Coronary artery (tissue), 2 donors: ENCODE data around the gene PCGF6.

Source experiments
- DNase-seq: peaks from one replicate; pipeline ENCODE4 v3.0.0-alpha.2; 2017; ENCODE audit warnings: low spot score
- H3K27ac ChIP-seq, 2 donors: fragments of 200-600 bp; sonication (generic); one replicate each; pipeline ENCODE4 v1.5.1; 2016 to 2019
- H3K4me3 ChIP-seq: fragments of 200-600 bp; sonication (generic); 2 replicates; pipeline ENCODE4 v1.5.1; 2016; ENCODE audit warnings: mild to moderate bottlenecking, moderate library complexity
- CTCF ChIP-seq: fragments of 200-600 bp; sonication (generic); IDR thresholded peaks from one replicate; pipeline ENCODE4 v1.5.1; 2019; ENCODE audit warnings: antibody characterized with exemption

The PCGF6 gene

GRCh38 chr10:103350517-103351260 is at the start of gene PCGF6:
PCGF6 (minus strand) TSS chr10:103351140; CDS start chr10:103351066, 74 bp downstream.
- Histone ChIP-seq H3K4me3 (peak within 1 kb of the TSS; percentile 82), H3K27ac (peak within 1 kb of the TSS; percentile 81 to 84)
- no peak for TF ChIP-seq CTCF
- peak; percentile 81 for DNase-seq

- DNase-seq: no peak
- TF ChIP-seq CTCF: no peak
- Histone ChIP-seq H3K4me3 (peak overlapping the region; percentile 82), H3K27ac (no peak overlapping the region)
Observed at GRCh38 chr10:103397191-103397825, 46.4 kb upstream of the PCGF6 start.

GRCh38 chr10:103396789-103397087 is 45.8 kb upstream of the PCGF6 start:
- H3K27ac ChIP-seq: peak overlapping the region in 1 of 2 donors; percentile 82
- DNase-seq: no peak
- no peak for TF ChIP-seq CTCF

GRCh38 chr10:103396067-103396788 is 45.3 kb upstream of the PCGF6 start, which contains the start of the genes ATP5MK and PDCD11:
ATP5MK (minus strand) TSS chr10:103396475; CDS start chr10:103392457, 4,018 bp downstream.
PDCD11 (plus strand) TSS chr10:103396626; CDS start chr10:103398427, 1,801 bp downstream.
- no peak for TF ChIP-seq CTCF
- Histone ChIP-seq H3K27ac (peak within 1 kb of the TSS; percentile 70 to 82), H3K4me3 (peak within 1 kb of the TSS; percentile 82)
- peak; percentile 97 for DNase-seq

More at GRCh38 chr10:103396789-103397087, 45.8 kb upstream of the PCGF6 start:
- H3K4me3 ChIP-seq: peak overlapping the region; percentile 82

GRCh38 chr10:103395754-103396066 is 44.8 kb upstream of the PCGF6 start:
- Histone ChIP-seq H3K27ac (peak overlapping the region; percentile 70 to 82), H3K4me3 (peak overlapping the region; percentile 82)
- no peak for DNase-seq
- no peak for TF ChIP-seq CTCF

GRCh38 chr10:103394180-103394579 is 43.2 kb upstream of the PCGF6 start:
- Histone ChIP-seq H3K4me3 (no peak overlapping the region), H3K27ac (no peak overlapping the region)
- no peak for TF ChIP-seq CTCF
- DNase-seq: no peak
